Neural crest cell (in vitro differentiated cells): ENCODE data around the gene FECH. TPM values are rescaled to one million over a fixed set of nuclear protein-coding genes. Genes with fewer than 3 reads are reported as not detected.

Experiments used
- DNase-seq: peaks from one replicate; pipeline ENCODE4 v3.0.0; 2021; ENCODE audit warnings: low read depth, mixed read lengths, low spot score
- H3K27ac Mint-ChIP-seq: one replicate; pipeline ENCODE4 v1.8.0; 2021; ENCODE audit warnings: mild to moderate bottlenecking, mixed read lengths; ENCODE audit not compliant: unreplicated experiment
- H3K27me3 Mint-ChIP-seq: 2 replicates; pipeline ENCODE4 v1.8.0; 2021; ENCODE audit warnings: low read depth, mild to moderate bottlenecking, mixed read lengths
- H3K36me3 Mint-ChIP-seq: 2 replicates; pipeline ENCODE4 v1.8.0; 2021; ENCODE audit warnings: low read depth, mild to moderate bottlenecking, mixed read lengths
- H3K4me1 Mint-ChIP-seq: 2 replicates; pipeline ENCODE4 v1.8.0; 2021; ENCODE audit warnings: mixed read lengths
- H3K4me3 Mint-ChIP-seq: one replicate; pipeline ENCODE4 v1.8.0; 2021; ENCODE audit warnings: mild to moderate bottlenecking, mixed read lengths
- H3K9me3 Mint-ChIP-seq: 2 replicates; pipeline ENCODE4 v1.8.0; 2021; ENCODE audit warnings: mixed read lengths
- CTCF ChIP-seq: fragments of 200-600 bp; sonication (generic); conservative IDR thresholded peaks from 2 replicates; pipeline ENCODE4 v1.5.0; 2021; ENCODE audit warnings: antibody characterized with exemption, mild to moderate bottlenecking
- total RNA-seq: library from RNA; stranded (reverse); gene quantifications from 2 replicates; pipeline ENCODE4 v1.2.1, GENCODE V29; 2021

The FECH gene
- total RNA-seq, 1 donor from 2014 or later: 16.9 TPM

- no peak for DNase-seq
- Mint-ChIP-seq H3K4me1 (peaks cover 15% of the 10 kb centered on the region), H3K27ac (no peak overlapping the region), H3K9me3 (no peaks in the 10 kb centered on the region), H3K4me3 (peak overlapping the region; percentile 8), H3K36me3 (no peaks in the 10 kb centered on the region), H3K27me3 (no peaks in the 10 kb centered on the region)
- TF ChIP-seq CTCF: no peak
Measured at GRCh38 chr18:57581301-57581934, 5.1 kb downstream of the FECH start.

GRCh38 chr18:57579934-57580333, 6.6 kb downstream of the FECH start:
- no peak for DNase-seq
- H3K9me3 Mint-ChIP-seq: no peaks in the 10 kb centered on the region
- H3K27me3 Mint-ChIP-seq: no peaks in the 10 kb centered on the region
- no peak overlapping the region for H3K27ac Mint-ChIP-seq
- peaks cover 2% of the 10 kb centered on the region for H3K36me3 Mint-ChIP-seq
- H3K4me1 Mint-ChIP-seq: peaks cover 5% of the 10 kb centered on the region
- TF ChIP-seq CTCF: no peak
- H3K4me3 Mint-ChIP-seq: no peak overlapping the region

GRCh38 chr18:57576316-57576715, 10.2 kb downstream of the FECH start:
- no peak for TF ChIP-seq CTCF
- H3K4me1 Mint-ChIP-seq: peaks cover 6% of the 10 kb centered on the region
- no peak overlapping the region for H3K4me3 Mint-ChIP-seq
- no peaks in the 10 kb centered on the region for H3K27me3 Mint-ChIP-seq
- DNase-seq: no peak
- no peaks in the 10 kb centered on the region for H3K9me3 Mint-ChIP-seq
- peaks cover 7% of the 10 kb centered on the region for H3K36me3 Mint-ChIP-seq
- no peak overlapping the region for H3K27ac Mint-ChIP-seq

- H3K4me1 Mint-ChIP-seq: peaks cover 6% of the 10 kb centered on the region
- H3K9me3 Mint-ChIP-seq: no peaks in the 10 kb centered on the region
- no peak for DNase-seq
- H3K27ac Mint-ChIP-seq: no peak overlapping the region
- no peak overlapping the region for H3K4me3 Mint-ChIP-seq
- no peaks in the 10 kb centered on the region for H3K27me3 Mint-ChIP-seq
- peaks cover 9% of the 10 kb centered on the region for H3K36me3 Mint-ChIP-seq
- no peak for TF ChIP-seq CTCF
Measured at GRCh38 chr18:57575542-57575941, 11.0 kb downstream of the FECH start.

- H3K4me1 Mint-ChIP-seq: peaks cover 6% of the 10 kb centered on the region
- H3K36me3 Mint-ChIP-seq: peaks cover 9% of the 10 kb centered on the region
- no peak overlapping the region for H3K27ac Mint-ChIP-seq
- DNase-seq: no peak
- H3K4me3 Mint-ChIP-seq: no peak overlapping the region
- TF ChIP-seq CTCF: no peak
- no peaks in the 10 kb centered on the region for H3K9me3 Mint-ChIP-seq
- H3K27me3 Mint-ChIP-seq: no peaks in the 10 kb centered on the region
Measured at GRCh38 chr18:57574866-57575265, 11.6 kb downstream of the FECH start.

GRCh38 chr18:57570162-57570561, 16.3 kb downstream of the FECH start:
- H3K4me1 Mint-ChIP-seq: peaks cover 5% of the 10 kb centered on the region
- TF ChIP-seq CTCF: no peak
- peaks cover 7% of the 10 kb centered on the region for H3K36me3 Mint-ChIP-seq
- no peaks in the 10 kb centered on the region for H3K27me3 Mint-ChIP-seq
- H3K27ac Mint-ChIP-seq: no peak overlapping the region
- no peak overlapping the region for H3K4me3 Mint-ChIP-seq
- no peaks in the 10 kb centered on the region for H3K9me3 Mint-ChIP-seq
- DNase-seq: no peak
